ENCODE measurements around the gene CDH2. TPM values are rescaled to one million over a fixed set of nuclear protein-coding genes. Genes with fewer than 3 reads are reported as not detected.
"Not testable (repeated sequence)": the region's sequence is repeated elsewhere in the genome, so short reads cannot be mapped to it uniquely, and the experiment has no call there.

The CDH2 gene
- total RNA-seq, 1 experiment from 2014 or later: 285 TPM

DNA sequence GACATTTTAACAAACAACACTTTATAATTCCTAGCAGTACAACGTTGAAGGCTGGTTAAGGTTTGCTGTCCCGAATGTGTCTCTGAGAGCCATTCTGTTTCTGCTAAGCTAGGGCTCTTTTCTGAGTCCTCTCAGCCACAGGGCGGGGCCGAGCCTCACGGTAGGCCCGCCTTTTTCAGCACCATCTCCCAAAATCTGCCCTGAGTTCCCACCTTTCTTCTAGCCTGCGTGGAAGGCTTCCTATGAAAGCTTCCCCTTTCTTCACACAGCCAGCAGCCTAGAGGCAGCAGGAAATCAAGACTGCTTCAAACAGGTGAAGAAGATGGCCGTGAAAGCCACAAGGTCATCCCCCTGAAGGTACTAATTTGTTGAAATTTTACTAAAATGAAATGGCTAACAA is 255.5 kb downstream of the CDH2 start:
- DNase-seq (ENCODE audit: low spot score): peak; percentile 44

DNA sequence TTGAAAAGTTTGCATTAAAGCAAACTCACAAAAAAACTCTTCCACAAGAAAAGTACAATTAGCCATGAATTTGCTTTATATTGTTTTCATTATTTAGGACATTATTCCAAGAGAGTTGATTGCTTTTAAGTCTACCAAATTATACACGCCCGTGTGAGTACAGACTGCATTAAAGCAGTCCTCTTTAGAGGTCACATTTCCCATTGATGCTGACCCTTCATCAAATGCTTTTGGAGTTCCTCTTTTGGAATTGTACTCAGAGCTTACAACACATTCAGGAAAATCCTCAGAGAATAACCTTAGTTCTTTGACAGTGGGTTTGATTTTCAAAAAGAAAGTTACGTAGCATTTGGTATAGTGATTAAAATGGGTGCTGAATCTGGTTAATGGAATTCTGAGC is 256.1 kb downstream of the CDH2 start:
- DNase-seq (ENCODE audit: low spot score): no peak

DNA sequence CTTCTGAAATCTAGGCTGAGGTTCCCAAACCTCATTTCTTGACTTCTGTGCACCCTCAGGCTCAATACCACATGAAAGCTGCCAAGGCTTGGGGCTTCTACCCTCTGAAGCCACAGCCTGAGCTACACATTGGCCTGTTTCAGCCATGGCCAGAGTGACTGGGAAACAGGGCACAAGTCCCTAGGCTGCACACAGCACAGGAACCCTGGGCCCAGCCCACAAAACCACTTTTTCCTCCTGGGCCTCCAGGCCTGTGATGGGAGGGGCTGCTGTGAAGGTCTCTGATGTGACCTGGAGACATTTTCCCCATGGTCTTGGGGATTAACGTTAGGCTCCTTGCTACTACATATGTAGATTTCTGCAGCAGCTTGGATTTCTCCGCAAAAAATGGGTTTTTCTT is 270.7 kb downstream of the CDH2 start:
- not testable (repeated sequence) for DNase-seq (ENCODE audit: low spot score)

DNA sequence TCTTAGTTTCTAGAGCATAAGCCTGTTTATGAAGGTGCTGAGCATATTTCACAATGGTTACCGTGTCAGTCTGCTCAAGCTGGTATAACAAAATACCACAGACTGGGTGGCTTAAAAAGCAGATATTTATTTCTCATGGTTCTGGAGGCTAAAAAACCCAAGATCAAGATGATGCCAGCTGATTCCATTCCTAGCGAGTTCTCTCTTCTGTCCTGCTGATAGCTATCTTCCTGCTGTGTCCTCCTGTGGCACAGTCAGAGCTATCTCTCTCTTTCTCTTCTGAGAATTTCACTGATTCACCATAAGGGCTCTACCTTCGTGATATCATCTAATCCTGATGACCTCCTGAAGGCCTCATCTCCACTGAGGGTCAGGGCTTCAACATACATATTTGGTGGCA is 273.0 kb downstream of the CDH2 start:
- no peak for DNase-seq (ENCODE audit: low spot score)

DNA sequence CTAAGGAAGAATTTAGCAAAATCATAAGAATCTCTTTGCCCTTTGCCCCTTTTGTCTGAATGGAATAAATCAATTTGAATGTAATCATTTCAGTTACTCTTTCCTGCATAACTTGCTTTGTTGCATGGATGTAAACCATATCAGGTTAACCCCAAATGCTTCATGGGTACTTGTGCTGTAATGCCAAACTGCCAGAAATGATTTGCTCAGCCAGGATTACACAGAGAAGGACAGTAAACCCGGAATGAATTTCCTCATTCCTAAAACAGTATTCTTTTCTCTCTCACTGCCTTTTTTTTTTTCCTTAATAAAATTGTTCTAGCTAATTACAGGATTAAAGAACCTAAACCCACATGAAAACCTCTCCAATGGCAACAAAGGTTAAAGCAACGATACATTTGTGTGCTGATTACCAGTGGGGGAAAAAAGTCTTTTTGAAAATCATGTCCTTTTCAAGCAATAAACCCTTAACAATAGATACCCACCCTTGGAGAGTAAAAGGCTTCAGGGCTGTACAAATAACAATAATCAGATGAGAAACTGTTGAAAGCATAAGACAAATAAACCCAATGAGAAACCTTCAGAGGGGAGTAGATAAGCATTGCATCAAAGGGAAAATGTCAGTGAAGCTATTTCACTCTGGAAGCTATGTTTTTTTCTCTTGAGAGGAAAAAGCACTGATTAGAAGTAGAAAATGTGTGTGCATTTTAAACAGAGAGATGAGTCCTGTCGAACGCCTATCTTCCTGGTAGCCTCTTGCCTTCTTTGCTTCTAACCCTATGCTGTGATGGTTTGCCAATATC is 275.3 kb downstream of the CDH2 start:
- no peak for DNase-seq (ENCODE audit: low spot score)

Data from A172 (cell line).